Keratinocyte (primary cell): Measurements from ENCODE around the gene CACNG3. TPM values are rescaled to one million over a fixed set of nuclear protein-coding genes. Genes with fewer than 3 reads are reported as not detected.

Experiments used
- DNase-seq: peaks from one replicate; pipeline ENCODE4 v3.0.0-alpha.2; 2011; ENCODE audit warnings: low read depth, missing footprints, low spot score
- FAIRE-seq: peaks from 2 replicates; lab custom pipeline; 2011; peaks lifted over from hg19 to GRCh38; lab: Jason Lieb, UNC
- H2AFZ ChIP-seq: 2 replicates; pipeline ENCODE4 v1.6.0; 2012; ENCODE audit warnings: low read length, control low read depth, inconsistent platforms; ENCODE audit not compliant: control insufficient read depth
- H3K27ac ChIP-seq: 2 replicates; pipeline ENCODE4 v1.5.1; 2011; ENCODE audit warnings: low read length; ENCODE audit not compliant: control insufficient read depth, insufficient read depth
- H3K27me3 ChIP-seq: 3 replicates; pipeline ENCODE4 v1.6.0; 2011; ENCODE audit warnings: low read length; ENCODE audit not compliant: control insufficient read depth, insufficient read depth; ENCODE audit errors: extremely low read depth
- H3K36me3 ChIP-seq, 2 experiments: 2 replicates in 1 of 2; 3 replicates in 1 of 2; pipeline ENCODE4 v1.5.1; 2011; ENCODE audit warnings: low read length in 2 of 2, mild to moderate bottlenecking in 1 of 2; ENCODE audit not compliant: control insufficient read depth in 2 of 2, insufficient read depth in 2 of 2; ENCODE audit errors: extremely low read depth in 1 of 2
- H3K4me1 ChIP-seq: 3 replicates; pipeline ENCODE4 v1.5.1; 2011; ENCODE audit warnings: low read length; ENCODE audit not compliant: control insufficient read depth, insufficient read depth; ENCODE audit errors: extremely low read depth
- H3K4me2 ChIP-seq: 3 replicates; pipeline ENCODE4 v1.6.0; 2011; ENCODE audit warnings: low read depth, low read length; ENCODE audit not compliant: control insufficient read depth, insufficient read depth; ENCODE audit errors: extremely low read depth
- H3K4me3 ChIP-seq, 3 experiments: fragments of 200-600 bp in 1 of 3; sonication (generic) in 1 of 3; 2 replicates in 2 of 3; 3 replicates in 1 of 3; pipeline ENCODE4 v1.5.1; 2011 to 2016; ENCODE audit warnings: low read length in 3 of 3, mild to moderate bottlenecking in 3 of 3, control low read depth in 2 of 3, inconsistent platforms in 1 of 3, low read depth in 1 of 3, mixed read lengths in 1 of 3, mixed run types in 1 of 3, moderate library complexity in 1 of 3; ENCODE audit not compliant: control insufficient read depth in 2 of 3, insufficient read depth in 2 of 3; ENCODE audit errors: extremely low read depth in 1 of 3
- H3K79me2 ChIP-seq: 2 replicates; pipeline ENCODE4 v1.6.0; 2012; ENCODE audit warnings: low read length; ENCODE audit not compliant: control insufficient read depth, insufficient read depth
- H3K9ac ChIP-seq: 3 replicates; pipeline ENCODE4 v1.6.0; 2011; ENCODE audit warnings: low read length; ENCODE audit not compliant: control insufficient read depth, insufficient read depth; ENCODE audit errors: extremely low read depth
- H3K9me1 ChIP-seq: 3 replicates; pipeline ENCODE4 v1.6.0; 2011; ENCODE audit warnings: low read length; ENCODE audit not compliant: control insufficient read depth, insufficient read depth; ENCODE audit errors: extremely low read depth
- H3K9me3 ChIP-seq: 2 replicates; pipeline ENCODE4 v1.5.1; 2012; ENCODE audit warnings: low read depth, low read length; ENCODE audit not compliant: control insufficient read depth
- H4K20me1 ChIP-seq: 3 replicates; pipeline ENCODE4 v1.6.0; 2011; ENCODE audit warnings: low read length; ENCODE audit not compliant: control insufficient read depth, insufficient read depth; ENCODE audit errors: extremely low read depth
- EZH2 ChIP-seq: IDR thresholded peaks from one replicate; pipeline ENCODE4 v1.6.1; 2012; ENCODE audit warnings: inconsistent platforms, mild to moderate bottlenecking, low read length, moderate library complexity
- dilution Hi-C: fragments of 300-500 bp; cut with MboI; formaldehyde crosslinking; loops from one replicate; pipeline ENCODE4 v1.7.0; 2020; ENCODE audit warnings: low sequenced_read_pairs; ENCODE audit not compliant: extremely low pct_ligation_motif_present
- polyA plus RNA-seq, 5 experiments: library from polyadenylated mRNA; depleted of rRNA in 3 of 5; stranded (reverse) in 3 of 5; stranded (forward) in 1 of 5; unstranded in 1 of 5; fragments of >200 nt; gene quantifications; 1 replicate in 1 of 5; 2 replicates in 3 of 5; 3 replicates in 1 of 5; pipeline versions ENCODE4 v1.2.1 to v1.2.3, GENCODE V29; 2011 to 2012; ENCODE audit warnings: missing spikeins in 2 of 5, low read depth in 1 of 5, low replicate concordance in 1 of 5
- TF ChIP-seq, protein P1 (sequence below), 3 experiments: IDR thresholded peaks in 1 of 3; conservative IDR thresholded peaks in 1 of 3; optimal IDR thresholded peaks in 1 of 3; 2 replicates in 2 of 3; 3 replicates in 1 of 3; pipeline versions ENCODE3 to v1.5.1; 2011; ENCODE audit warnings: low read length in 3 of 3, mild to moderate bottlenecking in 3 of 3, moderate library complexity in 2 of 3, control low read depth in 1 of 3, inconsistent platforms in 1 of 3; ENCODE audit not compliant: insufficient read depth in 2 of 3; ENCODE audit errors: extremely low read depth in 1 of 3

The CACNG3 gene
- polyA plus RNA-seq, 1 donor (not counting 4 experiments of a cell fraction or from before 2014, with no cell fraction given) = not detected

GRCh38 chr16:24294131-24294530 lies 38.0 kb downstream of the CACNG3 start:
- Histone ChIP-seq H3K4me3 (no peak overlapping the region), H3K27me3 (no peaks in the 10 kb centered on the region), H3K4me1 (no peaks in the 10 kb centered on the region), H3K36me3 (no peaks in the 10 kb centered on the region), H3K9ac (no peak overlapping the region), H4K20me1 (no peaks in the 10 kb centered on the region), H3K79me2 (no peaks in the 10 kb centered on the region), H3K9me1 (no peaks in the 10 kb centered on the region), H2AFZ (no peak overlapping the region), H3K4me2 (no peak overlapping the region), H3K27ac (no peak overlapping the region), H3K9me3 (no peaks in the 10 kb centered on the region)
- TF ChIP-seq, protein P1, sequence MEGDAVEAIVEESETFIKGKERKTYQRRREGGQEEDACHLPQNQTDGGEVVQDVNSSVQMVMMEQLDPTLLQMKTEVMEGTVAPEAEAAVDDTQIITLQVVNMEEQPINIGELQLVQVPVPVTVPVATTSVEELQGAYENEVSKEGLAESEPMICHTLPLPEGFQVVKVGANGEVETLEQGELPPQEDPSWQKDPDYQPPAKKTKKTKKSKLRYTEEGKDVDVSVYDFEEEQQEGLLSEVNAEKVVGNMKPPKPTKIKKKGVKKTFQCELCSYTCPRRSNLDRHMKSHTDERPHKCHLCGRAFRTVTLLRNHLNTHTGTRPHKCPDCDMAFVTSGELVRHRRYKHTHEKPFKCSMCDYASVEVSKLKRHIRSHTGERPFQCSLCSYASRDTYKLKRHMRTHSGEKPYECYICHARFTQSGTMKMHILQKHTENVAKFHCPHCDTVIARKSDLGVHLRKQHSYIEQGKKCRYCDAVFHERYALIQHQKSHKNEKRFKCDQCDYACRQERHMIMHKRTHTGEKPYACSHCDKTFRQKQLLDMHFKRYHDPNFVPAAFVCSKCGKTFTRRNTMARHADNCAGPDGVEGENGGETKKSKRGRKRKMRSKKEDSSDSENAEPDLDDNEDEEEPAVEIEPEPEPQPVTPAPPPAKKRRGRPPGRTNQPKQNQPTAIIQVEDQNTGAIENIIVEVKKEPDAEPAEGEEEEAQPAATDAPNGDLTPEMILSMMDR (optimal IDR thresholded peaks at IDR 0.05 in 1 of 3, IDR thresholded peaks at IDR 0.05 in 1 of 3, conservative IDR thresholded peaks at IDR 0.05 in 1 of 3; ENCODE audit: extremely low read depth in 1 of 3, insufficient read depth in 2 of 3, low read length in 3 of 3) = no peak
- no peak for TF ChIP-seq EZH2
- DNase-seq = no peak
- dilution Hi-C loops = no loop called here
- FAIRE-seq = no peak

GRCh38 chr16:24297375-24297774 lies 41.2 kb downstream of the CACNG3 start:
- H3K4me2 ChIP-seq = no peak overlapping the region
- H3K4me3 ChIP-seq = no peak overlapping the region
- DNase-seq (no peak), FAIRE-seq (no peak)
- no peaks in the 10 kb centered on the region for H3K27me3 ChIP-seq
- TF ChIP-seq EZH2 = no peak
- TF ChIP-seq, protein P1 (optimal IDR thresholded peaks at IDR 0.05 in 1 of 3, IDR thresholded peaks at IDR 0.05 in 1 of 3, conservative IDR thresholded peaks at IDR 0.05 in 1 of 3; ENCODE audit: extremely low read depth in 1 of 3, insufficient read depth in 2 of 3, low read length in 3 of 3) = no peak
- no peak overlapping the region for H3K9ac ChIP-seq
- H3K27ac ChIP-seq = no peak overlapping the region
- no peaks in the 10 kb centered on the region for H3K9me1 ChIP-seq
- no peaks in the 10 kb centered on the region for H3K4me1 ChIP-seq
- no peak overlapping the region for H2AFZ ChIP-seq
- H3K79me2 ChIP-seq = no peaks in the 10 kb centered on the region
- no peaks in the 10 kb centered on the region for H3K36me3 ChIP-seq
- no peaks in the 10 kb centered on the region for H3K9me3 ChIP-seq
- dilution Hi-C loops = no loop called here
- H4K20me1 ChIP-seq = no peaks in the 10 kb centered on the region
